K562 (cell line): ENCODE data around the gene TAF11. TPM values are rescaled to one million over a fixed set of nuclear protein-coding genes. Genes with fewer than 3 reads are reported as not detected.

ENCODE experiments used
- BRF1 ChIP-seq: IDR thresholded peaks from 3 replicates; pipeline ENCODE4 v1.6.1; 2011; ENCODE audit warnings: borderline replicate concordance, mild to moderate bottlenecking; ENCODE audit not compliant: insufficient read length; ENCODE audit errors: extremely low read depth
- CC2D1A ChIP-seq: fragments of 450-650 bp; IDR thresholded peaks from 2 replicates; pipeline ENCODE4 v1.6.1; 2017; ENCODE audit warnings: mild to moderate bottlenecking
- CHD1 ChIP-seq: fragments of 200-600 bp; sonication (generic); IDR thresholded peaks from one replicate; pipeline ENCODE4 v1.6.1; 2012; ENCODE audit warnings: mild to moderate bottlenecking, moderate library complexity, low read length, inconsistent platforms
- ESRRA ChIP-seq: fragments of 450-650 bp; IDR thresholded peaks from 2 replicates; pipeline ENCODE4 v1.6.1; 2014; ENCODE audit warnings: low read depth, mild to moderate bottlenecking, moderate library complexity, borderline replicate concordance
- FOXJ2 ChIP-seq: fragments of 200-800 bp; sonication (Bioruptor generic); IDR thresholded peaks from 2 replicates; pipeline ENCODE4 v1.6.1; 2016; ENCODE audit warnings: missing genetic modification characterization, missing compliant biosample characterization
- HMGN3 ChIP-seq: IDR thresholded peaks from 2 replicates; pipeline ENCODE4 v1.6.1; 2011; ENCODE audit warnings: borderline replicate concordance, low read depth, mild to moderate bottlenecking, mixed read lengths, low read length; ENCODE audit not compliant: insufficient read length; ENCODE audit errors: extremely low read depth
- L3MBTL2 ChIP-seq: fragments of 450-650 bp; IDR thresholded peaks from 2 replicates; pipeline ENCODE4 v1.6.1; 2016; ENCODE audit warnings: mild to moderate bottlenecking, moderate library complexity
- MLX ChIP-seq, 2 experiments: fragments of 450-650 bp in 1 of 2; sonication (generic) in 1 of 2; formaldehyde crosslinking; conservative IDR thresholded peaks; 2 replicates each; pipeline versions ENCODE4 v1.4.0 to v1.8.1; 2020 to 2022; ENCODE audit warnings: mild to moderate bottlenecking in 1 of 2, missing genetic modification reagents in 1 of 2
- PRPF4 ChIP-seq: fragments of 200-400 bp; formaldehyde crosslinking; IDR thresholded peaks from one replicate; pipeline ENCODE4 v1.6.1; 2017; ENCODE audit warnings: low read length, low read depth, mild to moderate bottlenecking; ENCODE audit not compliant: insufficient read depth, poor library complexity, severe bottlenecking
- PTTG1 ChIP-seq: fragments of 450-650 bp; IDR thresholded peaks from 2 replicates; pipeline ENCODE4 v1.6.1; 2016; ENCODE audit warnings: low read depth, mild to moderate bottlenecking, missing genetic modification characterization, missing compliant biosample characterization
- RBFOX2 ChIP-seq: fragments of 200-400 bp; formaldehyde crosslinking; IDR thresholded peaks from 2 replicates; pipeline ENCODE4 v1.6.1; 2017; ENCODE audit warnings: low read depth, mild to moderate bottlenecking, low read length, moderate library complexity
- SMAD2 ChIP-seq: fragments of 150-350 bp; IDR thresholded peaks from 2 replicates; pipeline ENCODE4 v1.6.1; 2014; ENCODE audit warnings: low read depth, mild to moderate bottlenecking, low read length
- THRA ChIP-seq: fragments of 450-650 bp; IDR thresholded peaks from 2 replicates; pipeline ENCODE4 v1.6.1; 2017; ENCODE audit warnings: mild to moderate bottlenecking, moderate library complexity
- ZNF24 ChIP-seq: fragments of 450-650 bp; IDR thresholded peaks from 2 replicates; pipeline ENCODE4 v1.6.1; 2016
- ZNF512 ChIP-seq: IDR thresholded peaks from 2 replicates; pipeline ENCODE4 v1.6.1; 2016; ENCODE audit warnings: missing genetic modification characterization, missing compliant biosample characterization
- ZNF518B ChIP-seq: fragments of 250-450 bp; sonication (Bioruptor Pico); IDR thresholded peaks from 2 replicates; pipeline ENCODE4 v1.5.0; 2021; ENCODE audit warnings: mild to moderate bottlenecking, moderate library complexity
- ZNF592 ChIP-seq: fragments of 450-650 bp; IDR thresholded peaks from 2 replicates; pipeline ENCODE4 v1.6.1; 2017; ENCODE audit warnings: antibody characterized with exemption, mild to moderate bottlenecking
- polyA plus RNA-seq, 8 experiments: library from polyadenylated mRNA; depleted of rRNA in 4 of 8; stranded (reverse) in 5 of 8; unstranded in 3 of 8; fragments of >200 nt; fragmentation: Nextera tagmentation in 2 of 8; fragmentation: Illumina TruSeq in 1 of 8; extraction: Ambion mirVana in 2 of 8; extraction: Trizol in 1 of 8; gene quantifications; 2 replicates each; pipeline versions ENCODE4 v1.2.1 to v1.2.3, GENCODE V29; 2011 to 2014; ENCODE audit warnings: inconsistent platforms in 1 of 8, missing spikeins in 1 of 8
- total RNA-seq, 7 experiments: library from RNA; depleted of rRNA in 6 of 7; stranded (reverse); fragments of >200 nt in 6 of 7; fragmentation: Illumina TruSeq in 2 of 7; extraction: Trizol in 2 of 7; gene quantifications; 2 replicates each; pipeline versions ENCODE4 v1.2.1 to v1.2.3, GENCODE V29; 2011 to 2021; ENCODE audit warnings: low replicate concordance in 1 of 7

The TAF11 gene
- total and polyA plus RNA-seq, 9 of the 15 experiments (the other 6 are each of a cell fraction or from before 2014, with no cell fraction given) = 40.9 to 91.9 (median 71.9) TPM

- TF ChIP-seq ZNF518B (CRISPR knock-in tag) (no peak), SMAD2 (no peak), ESRRA (no peak; the same call in 1 of the 2 replicates), ZNF512 (no peak), L3MBTL2 (peak; percentile 76), MLX (CRISPR knock-in tag; conservative IDR thresholded peaks at IDR 0.05) (no peak), PRPF4 (no peak), CHD1 (no peak), BRF1 (no peak), THRA (no peak), HMGN3 (no peak), PTTG1 (no peak), CC2D1A (peak; percentile 93), FOXJ2 (tag) (no peak), RBFOX2 (no peak), ZNF592 (no peak), ZNF24 (no peak)
These were observed 22.7 kb downstream of the TAF11 start (continued) for GRCh38 chr6:34865107-34865506.
